Right lobe of liver (tissue), 4 donors: ENCODE data around the gene CCL21.

ENCODE experiments used
- POLR2A ChIP-seq: fragments of 450-650 bp; IDR thresholded peaks from one replicate; pipeline ENCODE4 v1.6.1; 2017; ENCODE audit warnings: antibody characterized with exemption, mild to moderate bottlenecking
- TF ChIP-seq, protein P1 (sequence below), 4 donors: fragments of 200-600 bp in 3 of 4; fragments of 450-650 bp in 1 of 4; IDR thresholded peaks; one replicate each; pipeline versions ENCODE4 v1.5.1 to v1.8.0; 2016 to 2022; ENCODE audit warnings: antibody characterized with exemption in 4 of 4, mild to moderate bottlenecking in 2 of 4
- donor health status: DM: no; HTN: no; CAD: no.
- donor health status: DM: no; HTN: no; CAD: no.
- donor health status: DM: no; HTN: yes; CAD: no.

DNA sequence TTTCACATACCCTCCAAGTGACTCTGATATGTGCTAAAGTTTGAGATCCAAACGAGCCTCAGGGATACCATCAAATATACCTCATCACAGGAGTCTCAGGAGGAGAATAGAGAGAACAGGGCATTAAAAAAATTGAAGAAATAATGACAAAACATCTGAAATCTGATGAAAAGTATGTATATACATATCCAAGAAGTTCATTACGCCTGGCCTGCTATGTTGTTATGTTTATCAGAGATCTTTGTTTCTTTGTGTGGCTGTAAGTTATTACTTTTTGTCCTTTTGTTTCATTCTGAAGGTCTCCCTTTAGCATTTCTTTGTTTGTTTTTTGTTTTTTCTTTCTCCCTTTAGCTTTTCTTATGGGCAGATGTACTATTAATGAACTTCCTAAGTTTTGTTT, 16.4 kb downstream of the CCL21 start:
- TF ChIP-seq, protein P1, sequence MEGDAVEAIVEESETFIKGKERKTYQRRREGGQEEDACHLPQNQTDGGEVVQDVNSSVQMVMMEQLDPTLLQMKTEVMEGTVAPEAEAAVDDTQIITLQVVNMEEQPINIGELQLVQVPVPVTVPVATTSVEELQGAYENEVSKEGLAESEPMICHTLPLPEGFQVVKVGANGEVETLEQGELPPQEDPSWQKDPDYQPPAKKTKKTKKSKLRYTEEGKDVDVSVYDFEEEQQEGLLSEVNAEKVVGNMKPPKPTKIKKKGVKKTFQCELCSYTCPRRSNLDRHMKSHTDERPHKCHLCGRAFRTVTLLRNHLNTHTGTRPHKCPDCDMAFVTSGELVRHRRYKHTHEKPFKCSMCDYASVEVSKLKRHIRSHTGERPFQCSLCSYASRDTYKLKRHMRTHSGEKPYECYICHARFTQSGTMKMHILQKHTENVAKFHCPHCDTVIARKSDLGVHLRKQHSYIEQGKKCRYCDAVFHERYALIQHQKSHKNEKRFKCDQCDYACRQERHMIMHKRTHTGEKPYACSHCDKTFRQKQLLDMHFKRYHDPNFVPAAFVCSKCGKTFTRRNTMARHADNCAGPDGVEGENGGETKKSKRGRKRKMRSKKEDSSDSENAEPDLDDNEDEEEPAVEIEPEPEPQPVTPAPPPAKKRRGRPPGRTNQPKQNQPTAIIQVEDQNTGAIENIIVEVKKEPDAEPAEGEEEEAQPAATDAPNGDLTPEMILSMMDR (IDR thresholded peaks at IDR 0.05): no peak
- TF ChIP-seq POLR2A: no peak
